Gastrocnemius medialis (tissue), 4 donors: ENCODE results near the gene C17orf78.

Source experiments
- POLR2A ChIP-seq, 2 donors: fragments of 450-650 bp; IDR thresholded peaks; one replicate each; pipeline ENCODE4 v1.6.1; 2017; ENCODE audit warnings: antibody characterized with exemption in 2 of 2, mild to moderate bottlenecking in 2 of 2, moderate library complexity in 2 of 2
- TF ChIP-seq, protein P1 (sequence below), 5 experiments: fragments of 450-650 bp in 3 of 5; fragments of 200-600 bp in 2 of 5; sonication (generic) in 2 of 5; IDR thresholded peaks in 4 of 5; conservative IDR thresholded peaks in 1 of 5; 1 replicate in 4 of 5; 2 replicates in 1 of 5; pipeline ENCODE4 v1.5.1; 2016 to 2019; ENCODE audit warnings: antibody characterized with exemption in 5 of 5, mild to moderate bottlenecking in 3 of 5, moderate library complexity in 3 of 5

DNA sequence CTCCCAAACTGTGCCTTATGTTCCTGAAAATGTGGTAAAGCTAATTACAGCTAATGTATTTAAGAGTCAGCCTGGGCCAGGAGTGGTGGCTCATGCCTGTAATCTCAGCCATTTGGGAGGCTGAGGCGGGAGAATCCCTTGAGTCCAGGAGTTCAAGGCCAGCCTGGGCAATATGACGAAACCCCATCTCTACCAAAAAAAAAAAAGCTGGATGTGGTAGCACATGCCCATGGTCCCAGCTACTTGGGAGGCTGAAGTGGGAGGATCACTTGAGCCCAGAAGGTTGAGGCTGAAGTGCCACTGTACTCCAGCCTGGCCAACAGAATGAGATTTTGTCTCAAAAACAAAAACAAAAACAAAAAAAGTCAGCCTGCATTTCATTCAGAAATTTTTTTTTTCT lies 33.2 kb upstream of the C17orf78 start:
- TF ChIP-seq, protein P1, sequence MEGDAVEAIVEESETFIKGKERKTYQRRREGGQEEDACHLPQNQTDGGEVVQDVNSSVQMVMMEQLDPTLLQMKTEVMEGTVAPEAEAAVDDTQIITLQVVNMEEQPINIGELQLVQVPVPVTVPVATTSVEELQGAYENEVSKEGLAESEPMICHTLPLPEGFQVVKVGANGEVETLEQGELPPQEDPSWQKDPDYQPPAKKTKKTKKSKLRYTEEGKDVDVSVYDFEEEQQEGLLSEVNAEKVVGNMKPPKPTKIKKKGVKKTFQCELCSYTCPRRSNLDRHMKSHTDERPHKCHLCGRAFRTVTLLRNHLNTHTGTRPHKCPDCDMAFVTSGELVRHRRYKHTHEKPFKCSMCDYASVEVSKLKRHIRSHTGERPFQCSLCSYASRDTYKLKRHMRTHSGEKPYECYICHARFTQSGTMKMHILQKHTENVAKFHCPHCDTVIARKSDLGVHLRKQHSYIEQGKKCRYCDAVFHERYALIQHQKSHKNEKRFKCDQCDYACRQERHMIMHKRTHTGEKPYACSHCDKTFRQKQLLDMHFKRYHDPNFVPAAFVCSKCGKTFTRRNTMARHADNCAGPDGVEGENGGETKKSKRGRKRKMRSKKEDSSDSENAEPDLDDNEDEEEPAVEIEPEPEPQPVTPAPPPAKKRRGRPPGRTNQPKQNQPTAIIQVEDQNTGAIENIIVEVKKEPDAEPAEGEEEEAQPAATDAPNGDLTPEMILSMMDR (IDR thresholded peaks at IDR 0.05 in 4 of 5, conservative IDR thresholded peaks at IDR 0.05 in 1 of 5): no peak
- TF ChIP-seq POLR2A (IDR thresholded peaks at IDR 0.05): no peak
